GM12878 (cell line): Measurements from ENCODE around the gene SCTR. TPM values are rescaled to one million over a fixed set of nuclear protein-coding genes. Genes with fewer than 3 reads are reported as not detected.

Experiments
- BCL11A ChIP-seq: IDR thresholded peaks from 2 replicates; pipeline ENCODE4 v1.6.1; 2011; ENCODE audit warnings: low read depth, low read length
- BMI1 ChIP-seq: fragments of 450-650 bp; IDR thresholded peaks from 2 replicates; pipeline ENCODE4 v1.6.1; 2016; ENCODE audit warnings: mild to moderate bottlenecking, moderate library complexity, borderline replicate concordance
- BRCA1 ChIP-seq: IDR thresholded peaks from 2 replicates; pipeline ENCODE4 v1.6.1; 2011; ENCODE audit warnings: low read depth, low read length, improper control_type of control experiment
- CREB1 ChIP-seq: IDR thresholded peaks from 2 replicates; pipeline ENCODE4 v1.6.1; 2012; ENCODE audit warnings: low read depth, mild to moderate bottlenecking, inconsistent platforms
- CTCF ChIP-seq, 3 experiments: IDR thresholded peaks in 2 of 3; conservative IDR thresholded peaks in 1 of 3; 2 replicates each; pipeline ENCODE4 v1.5.1; 2011; ENCODE audit warnings: low read depth in 3 of 3, low read length in 3 of 3, mild to moderate bottlenecking in 3 of 3, control low read depth in 2 of 3, moderate library complexity in 2 of 3, inconsistent platforms in 1 of 3, mixed read lengths in 1 of 3; ENCODE audit not compliant: control insufficient read depth in 2 of 3, insufficient read depth in 1 of 3; ENCODE audit errors: extremely low read depth in 1 of 3
- ETV6 ChIP-seq, 2 experiments: fragments of 450-650 bp in 1 of 2; IDR thresholded peaks in 1 of 2; conservative IDR thresholded peaks in 1 of 2; 2 replicates each; pipeline ENCODE4 v1.6.1; 2014; ENCODE audit warnings: antibody characterized with exemption in 1 of 2, borderline replicate concordance in 1 of 2, low read depth in 1 of 2, mild to moderate bottlenecking in 1 of 2, moderate library complexity in 1 of 2
- MTA3 ChIP-seq: IDR thresholded peaks from 2 replicates; pipeline ENCODE4 v1.6.1; 2012; ENCODE audit warnings: low read length, inconsistent platforms, borderline replicate concordance
- RFX5 ChIP-seq: IDR thresholded peaks from 2 replicates; pipeline ENCODE4 v1.6.1; 2011; ENCODE audit warnings: low read depth, low read length, improper control_type of control experiment
- SIN3A ChIP-seq: IDR thresholded peaks from 2 replicates; pipeline ENCODE4 v1.6.1; 2012; ENCODE audit warnings: low read depth, low read length, improper control_type of control experiment
- SKIL ChIP-seq: fragments of 450-650 bp; IDR thresholded peaks from 2 replicates; pipeline ENCODE4 v1.6.1; 2017; ENCODE audit warnings: mild to moderate bottlenecking, low read depth, inconsistent platforms; ENCODE audit not compliant: poor library complexity, severe bottlenecking
- SMC3 ChIP-seq: IDR thresholded peaks from 2 replicates; pipeline ENCODE4 v1.6.1; 2011; ENCODE audit warnings: low read length, improper control_type of control experiment, borderline replicate concordance
- SPI1 ChIP-seq: IDR thresholded peaks from 2 replicates; pipeline ENCODE4 v1.6.1; 2011; ENCODE audit warnings: low read depth, mild to moderate bottlenecking, low read length, moderate library complexity, borderline replicate concordance; ENCODE audit not compliant: insufficient read depth
- USF1 ChIP-seq: IDR thresholded peaks from 2 replicates; pipeline ENCODE4 v1.6.1; 2011; ENCODE audit warnings: borderline replicate concordance, low read depth, mild to moderate bottlenecking, moderate library complexity, mixed read lengths, low read length; ENCODE audit not compliant: insufficient read depth; ENCODE audit errors: extremely low read length
- YY1 ChIP-seq: IDR thresholded peaks from 2 replicates; pipeline ENCODE4 v1.6.1; 2011; ENCODE audit warnings: low read depth, mild to moderate bottlenecking, low read length
- ZBTB11 ChIP-seq: fragments of 450-650 bp; formaldehyde crosslinking; IDR thresholded peaks from 2 replicates; pipeline ENCODE4 v1.5.0; 2022; ENCODE audit warnings: mild to moderate bottlenecking, missing genetic modification characterization
- polyA plus RNA-seq, 11 experiments: library from polyadenylated mRNA; depleted of rRNA in 4 of 11; unstranded in 6 of 11; stranded (reverse) in 5 of 11; fragments of >200 nt; fragmentation: Nextera tagmentation in 4 of 11; fragmentation: Illumina TruSeq in 1 of 11; extraction: Ambion mirVana in 4 of 11; extraction: Trizol in 1 of 11; gene quantifications; 1 replicate in 1 of 11; 2 replicates in 10 of 11; pipeline versions ENCODE4 v1.2.1 to v1.2.3, GENCODE V29; 2011 to 2016; ENCODE audit warnings: inconsistent platforms in 2 of 11, missing spikeins in 2 of 11, low read depth in 1 of 11
- total RNA-seq, 4 experiments: library from RNA; depleted of rRNA in 3 of 4; stranded (reverse); fragments of >200 nt in 3 of 4; fragmentation: Illumina TruSeq in 1 of 4; extraction: Trizol in 1 of 4; gene quantifications; 2 replicates each; pipeline versions ENCODE4 v1.2.1 to v1.2.3, GENCODE V29; 2013 to 2021

The SCTR gene
- total and polyA plus RNA-seq, 10 of the 15 experiments (the other 5 are each of a cell fraction or from before 2014, with no cell fraction given): 0.26 TPM; not detected in 9

GRCh38 chr2:119476301-119477112 lies 47.8 kb downstream of the SCTR start (continued):
- TF ChIP-seq YY1 (peak; percentile 55; the same call in 1 of the 2 replicates), SIN3A (no peak), ZBTB11 (no peak), SPI1 (no peak), ETV6 (conservative IDR thresholded peaks at IDR 0.05 in 1 of 2, IDR thresholded peaks at IDR 0.05 in 1 of 2; ENCODE audit: borderline replicate concordance in 1 of 2, low read depth in 1 of 2) (no peak), SMC3 (peak; percentile 97), USF1 (no peak), CREB1 (no peak), BMI1 (no peak), MTA3 (no peak), BRCA1 (no peak), SKIL (no peak), BCL11A (no peak), RFX5 (no peak), CTCF (IDR thresholded peaks at IDR 0.05 in 2 of 3, conservative IDR thresholded peaks at IDR 0.05 in 1 of 3; ENCODE audit: control insufficient read depth in 2 of 3, extremely low read depth in 1 of 3, insufficient read depth in 1 of 3, low read depth in 3 of 3, low read length in 3 of 3) (peak; percentile 88 to 97 (median 91))
- TF ChIP-seq, all 136 proteins: peak for 4
